8988T (cell line): Measurements from ENCODE around the gene TGDS.
A peak's percentile ranks its signal among the peaks of the same experiment; 100 is the strongest.
"Not testable (repeated sequence)": the region's sequence is repeated elsewhere in the genome, so short reads cannot be mapped to it uniquely, and the experiment has no call there.

Source experiments
- DNase-seq: peaks from one replicate; pipeline ENCODE4 v3.0.0; 2011

The TGDS gene

DNA sequence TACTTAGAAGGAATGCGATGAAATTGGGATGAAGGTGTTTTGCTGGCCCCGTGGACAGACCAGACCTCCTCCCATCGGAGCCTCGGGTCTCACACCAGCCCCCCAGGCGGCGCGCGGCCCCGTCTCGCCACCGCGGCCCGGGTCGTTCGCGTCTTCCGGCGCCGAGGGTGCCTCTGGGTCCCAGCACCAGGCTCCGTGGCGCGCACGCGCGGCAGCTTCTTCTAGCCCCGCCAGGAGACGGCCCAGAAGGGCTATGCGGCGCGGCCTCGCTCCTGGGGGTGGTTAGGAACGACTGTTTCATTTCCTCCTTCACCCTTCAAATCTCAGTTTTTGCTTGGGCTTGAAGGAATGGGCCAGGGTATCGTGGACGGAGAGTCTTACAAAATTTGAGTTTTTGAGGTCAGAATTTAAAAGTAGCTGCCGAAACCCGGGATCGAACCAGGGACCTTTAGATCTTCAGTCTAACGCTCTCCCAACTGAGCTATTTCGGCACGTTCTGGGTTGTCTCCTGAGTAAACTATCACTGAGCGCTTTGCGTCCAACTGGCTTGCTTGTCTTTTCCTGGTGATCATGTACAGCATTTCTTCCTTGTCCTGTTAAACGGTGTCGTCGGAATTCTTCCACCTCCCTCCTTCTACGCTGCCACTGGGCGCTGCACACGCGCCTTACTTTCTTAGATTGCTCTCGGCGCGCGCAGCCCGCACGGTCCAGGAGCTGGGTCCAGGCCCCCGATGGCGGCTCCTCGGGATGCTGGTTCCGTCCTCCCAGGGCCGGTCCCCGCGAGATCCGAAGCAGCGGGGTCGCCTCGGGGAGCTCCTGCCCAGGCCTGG, 46.5 kb downstream of the TGDS start:
- DNase-seq, result peak; percentile 63

DNA sequence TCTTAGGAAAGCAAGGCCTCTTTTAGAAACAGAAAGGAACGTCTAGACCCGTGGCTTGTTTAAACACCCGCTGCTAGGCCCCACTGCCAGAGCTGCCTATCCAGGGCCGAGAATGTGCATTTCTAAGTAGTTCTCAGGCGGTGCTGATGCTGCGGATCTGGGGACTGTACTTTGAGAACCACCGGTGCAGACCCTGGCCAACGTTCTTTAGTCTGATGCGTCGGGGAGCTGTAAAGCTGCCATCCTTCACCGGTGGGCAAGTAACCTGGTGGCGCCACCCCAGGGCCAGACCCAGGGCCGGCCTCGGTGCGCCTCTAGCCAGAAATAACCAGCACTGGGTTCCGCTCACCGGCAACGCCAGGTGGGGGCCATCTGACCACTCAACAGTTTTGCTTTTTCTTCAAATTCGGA, 47.1 kb downstream of the TGDS start:
- peak; percentile 36 for DNase-seq

DNA sequence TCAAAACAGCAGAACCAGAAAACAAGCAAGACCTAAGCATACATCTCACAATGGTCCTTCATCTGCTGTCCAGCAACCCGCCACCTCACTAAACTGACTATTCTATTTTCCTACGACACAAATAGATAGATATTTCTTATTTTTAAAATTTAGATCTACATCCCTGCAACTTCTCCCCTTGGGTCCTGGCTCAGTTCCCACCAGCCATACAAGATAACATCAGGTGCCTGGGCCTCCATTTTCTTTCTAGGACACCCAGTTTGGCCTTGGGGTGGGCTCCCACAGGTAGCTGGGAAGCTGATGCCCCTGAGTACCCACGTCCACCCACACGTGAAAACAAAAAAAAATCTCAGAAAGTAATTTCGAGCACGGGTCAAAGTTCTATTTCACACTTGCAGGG, 47.6 kb downstream of the TGDS start:
- no peak for DNase-seq

DNA sequence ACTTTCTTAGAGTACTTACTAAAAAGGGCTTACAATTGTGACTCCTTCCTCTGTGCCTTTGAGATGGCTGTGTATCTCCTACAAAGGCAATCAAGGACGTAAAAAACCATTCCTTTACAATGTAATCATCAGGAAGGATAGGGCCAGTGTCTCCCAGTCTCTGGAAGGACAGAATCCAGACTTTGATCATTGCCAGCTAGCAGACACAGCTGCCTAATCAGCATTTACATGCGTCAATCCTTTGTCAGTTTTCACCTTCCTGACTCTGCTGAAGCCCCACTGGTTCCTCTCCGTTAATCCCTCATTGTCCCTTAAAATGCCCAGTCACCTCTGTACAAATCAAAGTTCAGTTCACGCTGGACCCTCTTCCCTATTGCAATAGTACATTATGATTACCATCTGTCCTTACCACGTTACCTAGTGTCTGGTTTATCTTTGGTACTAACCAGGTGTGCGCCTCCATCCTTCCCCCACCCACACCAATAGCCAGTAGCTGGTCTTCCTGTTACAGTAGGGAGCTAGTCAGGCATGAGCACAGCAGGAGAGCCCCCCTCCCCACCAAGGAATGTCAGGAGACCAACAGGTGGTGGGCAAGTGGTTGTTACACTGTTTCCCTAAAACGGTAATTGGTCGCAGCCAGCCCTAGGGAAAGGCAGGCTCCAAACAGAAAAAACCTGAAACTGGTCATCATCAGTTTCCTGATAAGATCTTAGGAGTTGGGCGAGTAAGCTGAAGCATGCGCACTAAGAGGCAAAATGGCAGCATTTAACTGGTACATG, 49.7 kb downstream of the TGDS start:
- DNase-seq, result no peak

DNA sequence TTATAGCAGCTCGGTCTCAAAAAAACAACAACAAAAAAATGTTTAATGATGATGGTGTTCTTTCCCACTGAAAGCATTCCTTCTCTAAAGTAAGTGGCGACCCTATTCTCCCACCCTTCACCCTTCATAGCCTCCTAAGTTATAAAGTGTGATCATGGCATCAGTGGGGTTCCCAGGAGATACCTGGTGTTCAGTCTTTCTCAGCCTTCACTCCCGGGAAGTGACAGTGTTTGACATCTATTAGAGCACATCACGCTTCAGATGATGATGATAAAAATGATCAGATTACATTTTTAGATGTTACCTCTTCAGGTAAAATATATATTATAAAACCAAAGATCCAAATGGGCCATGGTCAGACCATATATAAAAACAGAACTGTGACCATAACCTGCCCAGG, 51.0 kb downstream of the TGDS start:
- DNase-seq, result no peak

DNA sequence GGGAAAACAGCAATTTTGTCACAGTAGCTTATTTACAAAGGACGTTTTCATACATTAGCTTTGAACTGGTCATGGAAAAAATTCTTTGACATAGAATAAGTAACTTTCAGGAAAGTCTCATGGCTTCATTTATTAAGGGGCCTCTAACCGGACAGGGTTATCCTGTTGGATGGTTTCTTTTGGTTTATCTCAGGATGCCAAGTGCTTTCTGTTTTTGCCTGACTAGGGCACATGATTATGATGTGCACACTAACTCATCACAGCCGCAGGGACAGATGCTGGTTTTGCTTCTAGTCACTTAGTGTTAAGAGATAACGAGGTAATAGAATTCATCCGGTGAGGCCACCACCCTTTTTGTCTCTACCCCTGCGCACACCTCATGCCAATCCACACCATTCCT, 53.0 kb downstream of the TGDS start:
- no peak for DNase-seq

DNA sequence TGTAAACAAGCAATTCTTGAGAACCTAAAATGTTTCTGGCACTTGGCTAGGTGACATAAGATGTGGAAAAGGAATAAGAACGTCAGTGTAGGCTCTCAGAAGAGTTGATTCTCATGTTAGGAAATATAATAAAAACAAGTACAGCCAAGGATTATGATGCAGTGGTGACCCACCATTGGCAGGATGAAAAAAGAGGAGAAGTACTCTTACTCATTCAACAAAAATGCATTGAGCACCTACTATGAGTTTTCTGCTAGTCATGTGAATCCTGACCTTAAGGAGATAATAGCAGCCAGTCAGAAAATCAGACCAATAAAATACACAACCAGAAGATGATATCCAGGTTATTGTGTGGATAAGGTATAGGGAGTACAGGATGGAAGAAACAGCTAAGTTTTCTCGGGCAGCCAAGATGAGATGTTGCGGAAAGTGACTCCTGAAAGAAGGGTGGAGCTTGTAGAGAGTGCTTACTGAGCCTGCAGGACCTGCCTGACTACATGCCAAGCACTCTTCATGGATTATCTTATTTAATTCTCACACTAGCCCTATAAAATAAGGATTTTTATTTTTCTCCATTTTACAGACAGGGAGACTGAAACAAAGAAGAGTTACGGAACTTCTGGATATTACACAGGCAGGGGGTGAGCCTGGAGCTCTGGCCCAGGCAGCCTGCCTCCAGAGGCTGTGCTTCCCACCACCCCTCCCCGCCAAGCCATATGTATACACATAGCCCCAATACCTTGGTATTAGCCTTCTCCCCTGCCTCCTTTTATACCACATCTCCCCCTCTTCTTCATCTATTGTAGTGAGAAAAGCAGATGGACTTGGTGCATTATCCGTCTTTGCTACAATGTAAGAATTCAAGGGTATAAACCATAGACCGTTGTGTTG, 58.0 kb downstream of the TGDS start:
- DNase-seq, result no peak

DNA sequence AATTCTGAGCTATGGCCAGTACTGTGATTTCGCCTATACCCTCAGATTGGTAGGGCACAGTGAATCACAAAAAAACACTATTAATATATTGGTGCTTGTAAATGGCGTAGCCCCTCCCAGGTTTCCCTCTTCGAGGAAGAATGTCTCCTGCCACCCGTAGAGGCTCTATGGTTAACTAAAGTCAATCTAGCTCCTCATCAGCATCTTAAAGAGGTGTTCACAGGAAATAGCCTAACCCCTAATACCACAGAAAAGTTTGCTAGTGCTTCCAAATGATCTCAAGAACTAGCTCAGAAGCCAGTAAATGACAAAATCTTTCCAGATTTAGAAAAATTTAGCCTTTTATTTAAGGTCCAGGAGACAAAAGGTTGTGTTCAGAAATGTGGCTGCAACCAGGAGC, 60.2 kb downstream of the TGDS start:
- DNase-seq, result no peak

DNA sequence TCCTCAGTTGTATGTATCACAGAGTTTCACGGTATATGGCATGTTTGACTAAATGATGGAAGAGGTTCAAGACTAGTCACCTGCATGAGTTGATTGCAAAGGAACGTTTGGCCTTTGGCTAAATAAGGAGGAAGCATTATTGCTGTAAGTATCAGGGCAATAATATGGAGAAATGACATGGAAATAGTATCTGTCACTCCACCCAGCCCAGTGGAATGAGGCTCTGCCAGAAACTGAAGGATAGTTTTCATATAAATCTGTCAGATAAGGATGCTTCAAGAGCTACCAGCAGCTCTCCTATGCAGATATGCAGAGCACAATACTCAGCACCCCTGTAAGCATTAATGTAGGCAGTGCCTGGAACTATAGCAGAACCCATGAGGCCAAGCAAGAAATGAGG, 60.7 kb downstream of the TGDS start:
- DNase-seq, result no peak

DNA sequence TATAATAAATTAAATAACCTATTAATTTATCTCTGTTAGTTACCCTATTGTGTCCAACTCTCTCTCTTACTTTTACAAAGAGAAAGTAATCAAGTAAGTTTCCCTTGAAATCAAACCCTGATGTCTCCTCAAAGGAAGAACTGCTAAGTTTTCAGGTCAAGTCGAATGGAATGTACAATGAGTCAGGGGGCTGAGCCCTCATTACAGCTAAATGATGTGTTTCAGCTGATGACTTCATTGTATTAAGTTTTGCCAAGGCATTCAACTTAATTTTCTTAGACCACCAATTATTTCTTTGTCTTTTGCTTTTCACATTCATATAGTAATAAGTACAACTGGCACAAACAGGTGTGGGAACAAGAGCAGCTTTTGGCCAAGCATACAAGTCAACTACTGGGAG, 61.8 kb downstream of the TGDS start:
- DNase-seq, result no peak

DNA sequence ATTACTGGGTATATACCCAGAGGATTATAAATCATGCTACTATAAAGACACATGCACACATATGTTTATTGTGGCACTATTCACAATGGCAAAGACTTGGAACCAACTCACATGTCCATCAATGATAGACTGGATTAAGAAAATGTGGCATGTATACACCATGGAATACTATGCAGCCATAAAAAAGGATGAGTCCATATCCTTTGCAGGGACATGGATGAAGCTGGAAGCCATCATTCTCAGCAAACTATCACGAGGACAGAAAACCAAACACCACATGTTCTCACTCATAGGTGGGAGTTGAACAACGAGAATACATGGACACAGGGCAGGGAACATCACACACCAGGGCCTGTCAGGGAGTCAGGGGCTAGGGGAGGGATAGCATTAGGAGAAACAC, 63.7 kb downstream of the TGDS start:
- not testable (repeated sequence) for DNase-seq

DNA sequence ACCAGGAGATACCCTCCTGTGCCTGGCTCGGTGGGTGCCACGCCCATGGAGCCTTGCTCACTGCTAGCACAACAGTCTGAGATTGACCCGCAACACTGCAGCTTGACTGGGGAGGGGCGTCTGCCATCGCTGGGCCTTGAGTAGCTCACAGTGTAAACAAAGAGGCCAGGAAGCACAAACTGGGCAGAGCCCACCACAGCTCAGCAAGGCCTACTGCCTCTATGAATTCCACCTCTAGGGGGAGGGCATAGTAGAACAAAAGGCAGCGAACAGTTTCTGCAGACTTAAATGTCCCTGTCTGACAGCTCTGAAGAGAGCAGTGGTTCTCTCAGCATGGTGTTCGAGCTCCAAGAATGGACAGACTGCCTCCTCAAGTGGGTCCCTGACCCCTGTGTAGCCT, 69.0 kb downstream of the TGDS start:
- not testable (repeated sequence) for DNase-seq

DNA sequence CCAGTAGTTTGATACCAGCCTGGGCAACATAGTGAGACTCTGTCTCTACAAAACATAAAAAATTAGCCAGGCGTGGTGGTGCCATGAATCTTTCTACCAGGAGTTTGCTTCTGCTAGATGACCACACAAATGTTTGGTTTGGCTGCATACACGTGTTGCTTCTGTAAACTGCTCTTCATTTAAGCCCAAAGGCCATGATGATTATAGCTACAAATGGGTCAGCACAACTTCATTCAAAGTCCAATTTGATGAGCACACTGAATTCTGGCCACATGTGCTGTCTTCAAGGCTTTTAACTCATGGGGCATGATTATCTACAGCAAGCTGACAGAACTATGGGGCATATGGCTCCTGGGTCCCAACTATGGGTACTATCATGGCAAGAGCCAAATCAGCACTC, 70.2 kb downstream of the TGDS start:
- no peak for DNase-seq

DNA sequence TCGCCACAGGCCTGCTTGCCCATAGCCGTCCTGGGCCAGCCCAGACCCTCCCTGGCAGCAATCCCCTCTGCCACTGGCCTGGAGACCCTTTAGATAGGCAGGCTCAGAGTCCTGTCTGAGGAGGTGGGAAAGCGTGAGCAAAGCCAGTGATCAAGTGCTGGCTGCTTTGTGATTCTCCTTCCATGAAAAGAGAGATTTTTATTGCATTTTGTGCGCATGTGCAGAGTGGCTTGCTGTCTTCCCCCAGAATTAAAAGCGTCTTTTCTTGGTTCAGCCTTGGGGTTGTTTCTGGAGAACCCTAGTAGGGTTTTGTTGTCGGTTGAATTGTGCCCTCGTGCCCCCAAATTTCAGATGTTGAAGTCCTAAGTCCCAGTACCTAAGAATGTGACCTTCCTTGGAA, 71.5 kb downstream of the TGDS start:
- no peak for DNase-seq
